Mesenchymal stem cell (in vitro differentiated cells and primary cell): Measurements from ENCODE around the gene SECISBP2L.

Experiments
- DNase-seq: peaks from one replicate; pipeline ENCODE4 v3.0.0-alpha.2; 2013
- H2AFZ ChIP-seq: one replicate; pipeline ENCODE4 v1.6.1; 2013; ENCODE audit warnings: low read depth, mild to moderate bottlenecking, control low read depth, inconsistent platforms, low read length, moderate library complexity
- H2AK5ac ChIP-seq: 2 replicates; pipeline ENCODE4 v1.6.1; 2013; ENCODE audit warnings: low read length, moderate library complexity, mild to moderate bottlenecking, inconsistent platforms; ENCODE audit not compliant: severe bottlenecking
- H2BK120ac ChIP-seq: one replicate; pipeline ENCODE4 v1.6.1; 2013; ENCODE audit warnings: low read depth, mild to moderate bottlenecking, inconsistent platforms, low read length, moderate library complexity
- H2BK12ac ChIP-seq, 2 experiments: one replicate each; pipeline ENCODE4 v1.6.1; 2013; ENCODE audit warnings: inconsistent platforms in 2 of 2, low read length in 2 of 2, mild to moderate bottlenecking in 2 of 2, moderate library complexity in 2 of 2, control low read depth in 1 of 2
- H2BK15ac ChIP-seq: one replicate; pipeline ENCODE4 v1.6.1; 2013; ENCODE audit warnings: mild to moderate bottlenecking, low read depth, inconsistent platforms; ENCODE audit not compliant: poor library complexity, severe bottlenecking
- H2BK5ac ChIP-seq: 2 replicates; pipeline ENCODE4 v1.6.1; 2013; ENCODE audit warnings: low read depth, mild to moderate bottlenecking, low read length, control low read depth, inconsistent platforms; ENCODE audit not compliant: poor library complexity, severe bottlenecking
- H3K14ac ChIP-seq, 2 experiments: one replicate each; pipeline ENCODE4 v1.6.1; 2013; ENCODE audit warnings: inconsistent platforms in 2 of 2, low read length in 2 of 2, control low read depth in 1 of 2, mild to moderate bottlenecking in 1 of 2, moderate library complexity in 1 of 2
- H3K18ac ChIP-seq, 2 experiments: one replicate each; pipeline ENCODE4 v1.6.1; 2013; ENCODE audit warnings: inconsistent platforms in 2 of 2, low read length in 2 of 2, control low read depth in 1 of 2, low read depth in 1 of 2, mild to moderate bottlenecking in 1 of 2
- H3K23ac ChIP-seq, 2 experiments: one replicate each; pipeline ENCODE4 v1.6.1; 2013; ENCODE audit warnings: inconsistent platforms in 2 of 2, low read length in 2 of 2, mild to moderate bottlenecking in 2 of 2, moderate library complexity in 2 of 2, control low read depth in 1 of 2
- H3K27ac ChIP-seq: 2 replicates; pipeline ENCODE4 v1.5.1; 2013; ENCODE audit warnings: mild to moderate bottlenecking, moderate library complexity, low read length, control low read depth, inconsistent platforms; ENCODE audit not compliant: poor library complexity, severe bottlenecking
- H3K27me3 ChIP-seq, 2 experiments: 2 replicates each; pipeline versions ENCODE4 v1.6.1 to v1.7.0; 2013; ENCODE audit warnings: low read length in 2 of 2, mild to moderate bottlenecking in 2 of 2, moderate library complexity in 2 of 2, control low read depth in 1 of 2, inconsistent platforms in 1 of 2; ENCODE audit not compliant: control insufficient read depth in 1 of 2, insufficient read depth in 1 of 2
- H3K36me3 ChIP-seq, 2 experiments: 2 replicates each; pipeline versions ENCODE4 v1.6.1 to v1.7.0; 2013; ENCODE audit warnings: low read length in 2 of 2, control low read depth in 1 of 2, inconsistent platforms in 1 of 2, low read depth in 1 of 2, mild to moderate bottlenecking in 1 of 2; ENCODE audit not compliant: insufficient read depth in 2 of 2, control insufficient read depth in 1 of 2
- H3K4ac ChIP-seq, 2 experiments: one replicate each; pipeline ENCODE4 v1.6.1; 2013; ENCODE audit warnings: inconsistent platforms in 2 of 2, low read length in 2 of 2, mild to moderate bottlenecking in 2 of 2, moderate library complexity in 2 of 2, control low read depth in 1 of 2, low read depth in 1 of 2
- H3K4me1 ChIP-seq: 2 replicates; pipeline ENCODE4 v1.6.1; 2013; ENCODE audit warnings: low read depth, low read length, control low read depth; ENCODE audit not compliant: control insufficient read depth, insufficient read depth
- H3K4me2 ChIP-seq: 2 replicates; pipeline ENCODE4 v1.6.1; 2013; ENCODE audit warnings: low read length, mild to moderate bottlenecking, inconsistent platforms; ENCODE audit not compliant: poor library complexity, severe bottlenecking
- H3K4me3 ChIP-seq, 2 experiments: 2 replicates each; pipeline versions ENCODE4 v1.5.1 to v1.7.0; 2013; ENCODE audit warnings: low read length in 2 of 2, mild to moderate bottlenecking in 2 of 2, control low read depth in 1 of 2, low read depth in 1 of 2; ENCODE audit not compliant: insufficient read depth in 1 of 2
- H3K79me1 ChIP-seq: replicated peaks from 2 replicates; pipeline ENCODE4 v1.6.1; 2013; ENCODE audit warnings: mild to moderate bottlenecking, control low read depth, low read length, inconsistent platforms; ENCODE audit not compliant: poor library complexity, severe bottlenecking
- H3K9ac ChIP-seq: 2 replicates; pipeline ENCODE4 v1.7.0; 2013; ENCODE audit warnings: mild to moderate bottlenecking, low read length, moderate library complexity
- H3K9me3 ChIP-seq: 2 replicates; pipeline ENCODE4 v1.7.0; 2013; ENCODE audit warnings: mild to moderate bottlenecking, low read length; ENCODE audit not compliant: control insufficient read depth
- H4K8ac ChIP-seq: one replicate; pipeline ENCODE4 v1.6.1; 2013; ENCODE audit warnings: inconsistent platforms, mild to moderate bottlenecking, low read length, moderate library complexity
- H4K91ac ChIP-seq: one replicate; pipeline ENCODE4 v1.6.1; 2013; ENCODE audit warnings: mild to moderate bottlenecking, low read length, inconsistent platforms
- WGBS: methylation state at CpG from one replicate; pipeline ENCODE4 v1.1.7; 2013; ENCODE audit warnings: mixed read lengths; 5-methylcytosine and 5-hydroxymethylcytosine counted together

Gene SECISBP2L

DNA sequence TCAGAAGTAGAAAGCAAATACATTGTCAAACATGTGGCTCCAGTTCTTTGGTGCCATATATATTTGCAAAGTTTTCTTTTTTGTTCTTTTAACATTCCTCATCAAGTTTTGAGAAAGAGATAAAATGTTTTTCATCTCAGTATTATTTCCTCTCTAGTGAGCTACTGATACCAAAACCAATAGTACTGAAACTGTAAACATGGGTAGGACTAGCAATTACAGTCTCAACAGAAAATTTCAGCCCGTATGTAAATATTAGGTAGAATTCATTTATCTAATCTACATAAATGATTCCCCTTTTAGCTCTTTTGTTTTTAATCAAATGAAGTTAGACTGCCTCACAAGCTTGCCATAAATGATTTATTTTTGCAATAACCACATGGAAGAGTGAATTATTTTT, 21.4 kb downstream of the SECISBP2L start:
- Histone ChIP-seq H2BK12ac (no peak overlapping the region), H2BK120ac (no peak overlapping the region), H3K4me2 (no peak overlapping the region), H2AFZ (no peak overlapping the region), H2AK5ac (no peak overlapping the region), H4K8ac (no peak overlapping the region), H2BK15ac (no peak overlapping the region), H4K91ac (no peak overlapping the region), H3K4me1 (no peaks in the 10 kb centered on the region), H3K27ac (no peak overlapping the region), H3K4me3 (no peak overlapping the region), H3K14ac (no peak overlapping the region), H3K18ac (no peak overlapping the region), H3K27me3 (no peaks in the 10 kb centered on the region), H3K9me3 (no peaks in the 10 kb centered on the region), H3K23ac (no peak overlapping the region), H3K79me1 (peaks cover 23% of the 10 kb centered on the region), H3K9ac (no peak overlapping the region), H3K36me3 (peaks cover 24 to 91% of the 10 kb centered on the region in 2 experiments), H2BK5ac (no peak overlapping the region), H3K4ac (no peak overlapping the region)
- WGBS: no CpG with 5 or more reads among the region's 1 CpG
- no peak for DNase-seq

DNA sequence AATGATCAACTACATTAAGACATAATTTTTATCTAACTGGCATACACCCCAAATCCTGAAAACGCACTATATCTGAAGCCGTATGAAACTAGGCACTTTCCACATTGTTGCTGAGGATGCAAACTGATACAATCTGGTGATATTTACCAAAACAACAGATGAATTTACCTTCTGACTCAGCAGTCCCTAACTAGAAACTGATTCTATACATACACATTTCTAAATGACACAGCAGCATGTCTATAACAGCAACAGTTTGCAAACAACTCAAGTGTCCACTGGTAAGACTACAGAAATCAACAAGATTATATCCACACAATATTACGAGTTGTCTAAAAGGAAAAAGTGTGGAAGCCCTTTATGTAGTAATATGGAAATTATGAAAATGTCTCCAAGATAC, 22.9 kb downstream of the SECISBP2L start:
- Histone ChIP-seq H4K91ac (no peak overlapping the region), H3K36me3 (peaks cover 20 to 91% of the 10 kb centered on the region in 2 experiments), H4K8ac (no peak overlapping the region), H3K27me3 (no peaks in the 10 kb centered on the region), H3K27ac (no peak overlapping the region), H3K79me1 (peaks cover 19% of the 10 kb centered on the region), H3K9ac (no peak overlapping the region), H2BK120ac (no peak overlapping the region), H2BK5ac (no peak overlapping the region), H2AFZ (no peak overlapping the region), H3K14ac (no peak overlapping the region), H3K9me3 (no peaks in the 10 kb centered on the region), H3K4ac (no peak overlapping the region), H2AK5ac (no peak overlapping the region), H3K23ac (no peak overlapping the region), H2BK15ac (no peak overlapping the region), H3K18ac (no peak overlapping the region), H3K4me1 (no peaks in the 10 kb centered on the region), H3K4me3 (no peak overlapping the region), H3K4me2 (no peak overlapping the region), H2BK12ac (no peak overlapping the region)
- 99% methylated on average over 2 of the region's 3 CpGs for WGBS
- DNase-seq: no peak

DNA sequence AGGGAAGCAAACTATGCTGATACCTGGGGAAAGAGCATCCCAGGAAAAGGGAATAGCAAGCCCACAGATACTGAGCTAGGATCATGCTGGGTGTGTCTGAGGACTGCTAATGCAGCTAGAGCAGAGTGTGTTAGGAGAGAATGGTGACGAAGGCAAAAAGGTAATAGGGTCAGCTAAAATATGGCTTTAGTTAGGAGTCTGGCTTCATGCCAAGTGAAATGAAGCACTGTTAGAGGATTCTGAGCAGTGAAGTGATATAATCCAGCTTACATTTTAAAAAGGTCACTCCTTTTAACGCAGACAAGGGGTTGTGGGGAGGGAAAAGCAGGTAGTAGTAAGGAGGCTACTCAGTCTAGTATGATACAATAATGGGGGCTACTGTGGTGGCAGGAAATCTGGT, 30.4 kb downstream of the SECISBP2L start:
- Histone ChIP-seq H3K23ac (no peak overlapping the region), H2BK12ac (no peak overlapping the region)
- 95% methylated on average over 2 of the region's 2 CpGs for WGBS

DNA sequence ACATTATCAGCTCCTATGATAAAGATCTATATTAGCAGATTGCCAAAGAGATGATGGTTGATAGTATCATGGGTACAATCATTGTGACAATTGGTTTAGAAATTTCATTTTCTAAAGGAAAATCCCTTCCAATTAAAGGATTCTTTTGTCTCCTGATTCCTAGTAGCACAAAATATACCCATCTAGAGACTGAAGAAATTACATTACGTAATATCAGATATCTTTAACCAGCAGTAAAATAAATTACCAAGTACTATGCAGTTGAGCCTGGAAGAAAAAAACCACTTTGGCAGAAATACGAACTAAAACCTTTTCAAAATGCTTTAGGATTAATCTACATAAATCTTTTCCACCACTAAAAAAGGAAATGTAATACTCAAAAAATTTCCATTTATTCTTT, 46.9 kb downstream of the SECISBP2L start:
- Histone ChIP-seq H4K91ac (no peak overlapping the region), H3K27me3 (no peaks in the 10 kb centered on the region), H3K79me1 (peaks cover 7% of the 10 kb centered on the region), H2AFZ (no peak overlapping the region), H3K4me3 (no peak overlapping the region), H3K4ac (no peak overlapping the region), H3K4me2 (no peak overlapping the region), H4K8ac (no peak overlapping the region), H3K23ac (no peak overlapping the region), H3K18ac (no peak overlapping the region), H2AK5ac (no peak overlapping the region), H2BK5ac (no peak overlapping the region), H3K27ac (no peak overlapping the region), H2BK15ac (no peak overlapping the region), H3K9ac (no peak overlapping the region), H3K9me3 (no peaks in the 10 kb centered on the region), H2BK120ac (no peak overlapping the region), H2BK12ac (no peak overlapping the region), H3K4me1 (no peaks in the 10 kb centered on the region), H3K36me3 (peaks cover 8 to 69% of the 10 kb centered on the region in 2 experiments), H3K14ac (no peak overlapping the region)
- no peak for DNase-seq
- WGBS: 94% methylated on average over 2 of the region's 2 CpGs

More for the DNA sequence above, 30.4 kb downstream of the SECISBP2L start:
- Histone ChIP-seq H2BK5ac (no peak overlapping the region), H4K8ac (no peak overlapping the region), H2AK5ac (no peak overlapping the region), H3K14ac (no peak overlapping the region), H2BK120ac (no peak overlapping the region), H3K4me3 (no peak overlapping the region), H3K4me1 (no peaks in the 10 kb centered on the region), H3K4ac (no peak overlapping the region), H2BK15ac (no peak overlapping the region), H3K9ac (no peak overlapping the region), H3K36me3 (peaks cover 8 to 88% of the 10 kb centered on the region in 2 experiments), H3K27me3 (no peaks in the 10 kb centered on the region), H3K79me1 (peaks cover 16% of the 10 kb centered on the region), H3K4me2 (no peak overlapping the region), H2AFZ (no peak overlapping the region), H3K27ac (no peak overlapping the region), H4K91ac (no peak overlapping the region), H3K18ac (no peak overlapping the region), H3K9me3 (no peaks in the 10 kb centered on the region)
- no peak for DNase-seq
